K562 (cell line): ENCODE measurements around the gene PRR14L. TPM values are rescaled to one million over a fixed set of nuclear protein-coding genes. Genes with fewer than 3 reads are reported as not detected.

Experiments used
- CREB1 ChIP-seq, 2 experiments: sonication (generic) in 1 of 2; formaldehyde crosslinking in 1 of 2; IDR thresholded peaks; 2 replicates each; pipeline versions ENCODE4 v1.6.1 to v1.8.0; 2012 to 2022; ENCODE audit warnings: inconsistent platforms in 1 of 2, mild to moderate bottlenecking in 1 of 2, missing genetic modification reagents in 1 of 2, moderate library complexity in 1 of 2
- EP300 ChIP-seq: IDR thresholded peaks from 2 replicates; pipeline ENCODE4 v1.6.1; 2012; ENCODE audit warnings: low read length, improper control_type of control experiment
- HDAC3 ChIP-seq: fragments of 450-650 bp; IDR thresholded peaks from 2 replicates; pipeline ENCODE4 v1.6.1; 2018; ENCODE audit warnings: borderline replicate concordance, mild to moderate bottlenecking, moderate library complexity; ENCODE audit not compliant: partially characterized antibody
- NCOA1 ChIP-seq: fragments of 450-650 bp; IDR thresholded peaks from 2 replicates; pipeline ENCODE4 v1.6.1; 2016; ENCODE audit warnings: low read depth
- SMC3 ChIP-seq: conservative IDR thresholded peaks from 2 replicates; pipeline ENCODE4 v1.6.1; 2011; ENCODE audit warnings: low read depth, low read length, improper control_type of control experiment; ENCODE audit not compliant: insufficient read depth
- U2AF1 ChIP-seq: fragments of 200-400 bp; formaldehyde crosslinking; optimal IDR thresholded peaks from 2 replicates; pipeline ENCODE3; 2017; ENCODE audit warnings: mild to moderate bottlenecking, low read depth, low read length, moderate library complexity
- ZNF197 ChIP-seq: fragments of 200-800 bp; sonication (Bioruptor generic); IDR thresholded peaks from 2 replicates; pipeline ENCODE4 v1.6.1; 2016; ENCODE audit warnings: low read depth, missing genetic modification characterization, missing compliant biosample characterization
- ZNF24 ChIP-seq: fragments of 450-650 bp; IDR thresholded peaks from 2 replicates; pipeline ENCODE4 v1.6.1; 2016
- ZNF785 ChIP-seq: fragments of 250-450 bp; sonication (Bioruptor Pico); IDR thresholded peaks from 2 replicates; pipeline ENCODE4 v1.4.0; 2020; ENCODE audit warnings: mild to moderate bottlenecking
- polyA plus RNA-seq, 8 experiments: library from polyadenylated mRNA; depleted of rRNA in 4 of 8; stranded (reverse) in 5 of 8; unstranded in 3 of 8; fragments of >200 nt; fragmentation: Nextera tagmentation in 2 of 8; fragmentation: Illumina TruSeq in 1 of 8; extraction: Ambion mirVana in 2 of 8; extraction: Trizol in 1 of 8; gene quantifications; 2 replicates each; pipeline versions ENCODE4 v1.2.1 to v1.2.3, GENCODE V29; 2011 to 2014; ENCODE audit warnings: inconsistent platforms in 1 of 8, missing spikeins in 1 of 8
- total RNA-seq, 7 experiments: library from RNA; depleted of rRNA in 6 of 7; stranded (reverse); fragments of >200 nt in 6 of 7; fragmentation: Illumina TruSeq in 2 of 7; extraction: Trizol in 2 of 7; gene quantifications; 2 replicates each; pipeline versions ENCODE4 v1.2.1 to v1.2.3, GENCODE V29; 2011 to 2021; ENCODE audit warnings: low replicate concordance in 1 of 7
- TF ChIP-seq, protein P1 (sequence below), 2 experiments: fragments of 450-650 bp; IDR thresholded peaks; 2 replicates each; pipeline ENCODE4 v1.6.1; 2016; ENCODE audit warnings: mild to moderate bottlenecking in 2 of 2, borderline replicate concordance in 1 of 2, low read depth in 1 of 2, moderate library complexity in 1 of 2
- TF ChIP-seq, protein P2 (sequence below): fragments of 250-450 bp; sonication (Bioruptor Pico); IDR thresholded peaks from 2 replicates; pipeline ENCODE4 v1.4.0; 2020; ENCODE audit warnings: borderline replicate concordance
- TF ChIP-seq, protein P3 (sequence below): sonication (generic); formaldehyde crosslinking; IDR thresholded peaks from 2 replicates; pipeline ENCODE4 v1.8.0; 2023; ENCODE audit warnings: missing genetic modification reagents, mild to moderate bottlenecking, borderline replicate concordance

PRR14L gene
- total and polyA plus RNA-seq, 9 of the 15 experiments (the other 6 are each of a cell fraction or from before 2014, with no cell fraction given), result 2.8 to 36.3 (median 12.3) TPM

DNA sequence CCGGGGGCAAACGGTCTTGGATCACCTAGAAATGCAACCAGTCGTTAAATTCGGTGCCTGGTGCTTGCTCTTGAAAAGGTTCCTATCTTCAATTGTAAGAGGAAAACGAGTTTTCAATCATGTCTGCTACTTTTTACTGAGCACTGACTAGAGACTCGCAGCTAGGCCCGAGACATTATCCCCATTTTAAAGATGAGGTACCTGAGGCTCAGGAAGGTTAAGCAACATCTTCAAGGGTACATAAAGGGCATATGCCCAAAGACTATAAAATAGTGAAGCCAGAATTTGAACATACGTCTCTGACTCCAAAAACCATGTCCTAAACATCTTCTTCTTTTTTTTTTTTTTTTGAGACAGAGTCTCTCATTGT, 87.3 kb downstream of the PRR14L start (continued):
- TF ChIP-seq, protein P1, sequence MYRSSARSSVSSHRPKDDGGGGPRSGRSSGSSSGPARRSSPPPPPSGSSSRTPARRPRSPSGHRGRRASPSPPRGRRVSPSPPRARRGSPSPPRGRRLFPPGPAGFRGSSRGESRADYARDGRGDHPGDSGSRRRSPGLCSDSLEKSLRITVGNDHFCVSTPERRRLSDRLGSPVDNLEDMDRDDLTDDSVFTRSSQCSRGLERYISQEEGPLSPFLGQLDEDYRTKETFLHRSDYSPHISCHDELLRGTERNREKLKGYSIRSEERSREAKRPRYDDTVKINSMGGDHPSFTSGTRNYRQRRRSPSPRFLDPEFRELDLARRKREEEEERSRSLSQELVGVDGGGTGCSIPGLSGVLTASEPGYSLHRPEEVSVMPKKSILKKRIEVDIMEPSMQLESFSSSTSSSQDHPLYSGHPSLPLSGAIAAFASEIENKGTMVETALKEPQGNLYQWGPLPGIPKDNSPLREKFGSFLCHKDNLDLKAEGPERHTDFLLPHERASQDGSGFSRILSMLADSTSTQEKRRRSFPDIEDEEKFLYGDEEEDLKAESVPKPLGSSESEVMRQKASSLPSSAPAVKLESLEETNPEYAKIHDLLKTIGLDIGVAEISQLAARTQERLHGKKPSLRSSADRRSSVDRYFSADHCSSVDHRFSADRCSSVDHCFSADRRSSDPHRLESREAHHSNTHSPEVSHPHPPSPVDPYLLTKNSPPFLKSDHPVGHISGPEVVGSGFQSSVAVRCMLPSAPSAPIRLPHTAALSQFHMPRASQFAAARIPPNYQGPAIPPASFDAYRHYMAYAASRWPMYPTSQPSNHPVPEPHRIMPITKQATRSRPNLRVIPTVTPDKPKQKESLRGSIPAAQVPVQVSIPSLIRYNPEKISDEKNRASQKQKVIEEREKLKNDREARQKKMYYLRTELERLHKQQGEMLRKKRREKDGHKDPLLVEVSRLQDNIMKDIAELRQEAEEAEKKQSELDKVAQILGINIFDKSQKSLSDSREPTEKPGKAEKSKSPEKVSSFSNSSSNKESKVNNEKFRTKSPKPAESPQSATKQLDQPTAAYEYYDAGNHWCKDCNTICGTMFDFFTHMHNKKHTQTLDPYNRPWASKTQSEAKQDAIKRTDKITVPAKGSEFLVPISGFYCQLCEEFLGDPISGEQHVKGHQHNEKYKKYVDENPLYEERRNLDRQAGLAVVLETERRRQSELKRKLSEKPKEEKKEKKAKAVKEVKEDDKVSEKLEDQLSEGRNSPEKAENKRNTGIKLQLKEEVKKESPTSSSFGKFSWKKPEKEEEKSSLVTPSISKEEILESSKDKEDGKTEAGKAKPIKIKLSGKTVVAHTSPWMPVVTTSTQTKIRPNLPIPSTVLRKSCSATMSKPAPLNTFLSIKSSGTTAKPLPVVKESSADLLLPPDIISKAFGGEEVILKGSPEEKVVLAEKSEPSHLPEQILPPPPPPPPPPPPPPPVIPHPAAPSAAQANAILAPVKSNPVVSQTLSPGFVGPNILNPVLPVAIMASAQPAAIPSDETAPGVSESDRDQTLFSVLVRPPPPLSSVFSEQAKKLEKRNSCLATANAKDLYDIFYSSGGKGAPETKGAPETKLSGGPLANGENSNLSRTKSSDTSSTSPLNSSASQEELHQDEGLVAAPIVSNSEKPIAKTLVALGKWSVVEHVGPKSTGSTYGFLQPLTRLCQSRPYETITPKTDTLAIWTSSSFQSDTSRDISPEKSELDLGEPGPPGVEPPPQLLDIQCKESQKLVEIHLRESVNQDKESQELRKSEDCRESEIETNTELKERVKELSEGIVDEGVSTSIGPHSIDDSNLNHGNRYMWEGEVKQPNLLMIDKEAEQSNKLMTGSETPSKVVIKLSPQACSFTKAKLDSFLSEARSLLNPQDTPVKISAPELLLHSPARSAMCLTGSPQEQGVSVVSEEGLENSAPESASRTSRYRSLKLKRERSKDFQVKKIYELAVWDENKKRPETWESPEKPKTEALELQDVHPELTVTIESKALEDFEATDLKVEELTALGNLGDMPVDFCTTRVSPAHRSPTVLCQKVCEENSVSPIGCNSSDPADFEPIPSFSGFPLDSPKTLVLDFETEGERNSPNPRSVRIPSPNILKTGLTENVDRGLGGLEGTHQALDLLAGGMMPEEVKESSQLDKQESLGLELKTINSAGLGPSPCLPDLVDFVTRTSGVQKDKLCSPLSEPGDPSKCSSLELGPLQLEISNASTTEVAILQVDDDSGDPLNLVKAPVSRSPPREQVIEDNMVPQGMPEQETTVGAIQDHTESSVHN (IDR thresholded peaks at IDR 0.05; ENCODE audit: borderline replicate concordance in 1 of 2, low read depth in 1 of 2), result no peak
- TF ChIP-seq ZNF197 (CRISPR knock-in tag), result no peak
- no peak for TF ChIP-seq CREB1 (IDR thresholded peaks at IDR 0.05)
- TF ChIP-seq CREB1 (CRISPR knock-in tag; IDR thresholded peaks at IDR 0.05), result no peak
- TF ChIP-seq U2AF1, result no peak
- TF ChIP-seq EP300, result no peak
- TF ChIP-seq SMC3, result no peak
- no peak for TF ChIP-seq HDAC3
- no peak for TF ChIP-seq NCOA1
- TF ChIP-seq, protein P2, sequence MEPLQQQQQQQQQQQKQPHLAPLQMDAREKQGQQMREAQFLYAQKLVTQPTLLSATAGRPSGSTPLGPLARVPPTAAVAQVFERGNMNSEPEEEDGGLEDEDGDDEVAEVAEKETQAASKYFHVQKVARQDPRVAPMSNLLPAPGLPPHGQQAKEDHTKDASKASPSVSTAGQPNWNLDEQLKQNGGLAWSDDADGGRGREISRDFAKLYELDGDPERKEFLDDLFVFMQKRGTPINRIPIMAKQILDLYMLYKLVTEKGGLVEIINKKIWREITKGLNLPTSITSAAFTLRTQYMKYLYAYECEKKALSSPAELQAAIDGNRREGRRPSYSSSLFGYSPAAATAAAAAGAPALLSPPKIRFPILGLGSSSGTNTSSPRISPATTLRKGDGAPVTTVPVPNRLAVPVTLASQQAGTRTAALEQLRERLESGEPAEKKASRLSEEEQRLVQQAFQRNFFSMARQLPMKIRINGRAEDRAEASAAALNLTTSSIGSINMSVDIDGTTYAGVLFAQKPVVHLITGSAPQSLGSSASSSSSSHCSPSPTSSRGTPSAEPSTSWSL, result no peak
- TF ChIP-seq ZNF785, result no peak
- TF ChIP-seq, protein P3, sequence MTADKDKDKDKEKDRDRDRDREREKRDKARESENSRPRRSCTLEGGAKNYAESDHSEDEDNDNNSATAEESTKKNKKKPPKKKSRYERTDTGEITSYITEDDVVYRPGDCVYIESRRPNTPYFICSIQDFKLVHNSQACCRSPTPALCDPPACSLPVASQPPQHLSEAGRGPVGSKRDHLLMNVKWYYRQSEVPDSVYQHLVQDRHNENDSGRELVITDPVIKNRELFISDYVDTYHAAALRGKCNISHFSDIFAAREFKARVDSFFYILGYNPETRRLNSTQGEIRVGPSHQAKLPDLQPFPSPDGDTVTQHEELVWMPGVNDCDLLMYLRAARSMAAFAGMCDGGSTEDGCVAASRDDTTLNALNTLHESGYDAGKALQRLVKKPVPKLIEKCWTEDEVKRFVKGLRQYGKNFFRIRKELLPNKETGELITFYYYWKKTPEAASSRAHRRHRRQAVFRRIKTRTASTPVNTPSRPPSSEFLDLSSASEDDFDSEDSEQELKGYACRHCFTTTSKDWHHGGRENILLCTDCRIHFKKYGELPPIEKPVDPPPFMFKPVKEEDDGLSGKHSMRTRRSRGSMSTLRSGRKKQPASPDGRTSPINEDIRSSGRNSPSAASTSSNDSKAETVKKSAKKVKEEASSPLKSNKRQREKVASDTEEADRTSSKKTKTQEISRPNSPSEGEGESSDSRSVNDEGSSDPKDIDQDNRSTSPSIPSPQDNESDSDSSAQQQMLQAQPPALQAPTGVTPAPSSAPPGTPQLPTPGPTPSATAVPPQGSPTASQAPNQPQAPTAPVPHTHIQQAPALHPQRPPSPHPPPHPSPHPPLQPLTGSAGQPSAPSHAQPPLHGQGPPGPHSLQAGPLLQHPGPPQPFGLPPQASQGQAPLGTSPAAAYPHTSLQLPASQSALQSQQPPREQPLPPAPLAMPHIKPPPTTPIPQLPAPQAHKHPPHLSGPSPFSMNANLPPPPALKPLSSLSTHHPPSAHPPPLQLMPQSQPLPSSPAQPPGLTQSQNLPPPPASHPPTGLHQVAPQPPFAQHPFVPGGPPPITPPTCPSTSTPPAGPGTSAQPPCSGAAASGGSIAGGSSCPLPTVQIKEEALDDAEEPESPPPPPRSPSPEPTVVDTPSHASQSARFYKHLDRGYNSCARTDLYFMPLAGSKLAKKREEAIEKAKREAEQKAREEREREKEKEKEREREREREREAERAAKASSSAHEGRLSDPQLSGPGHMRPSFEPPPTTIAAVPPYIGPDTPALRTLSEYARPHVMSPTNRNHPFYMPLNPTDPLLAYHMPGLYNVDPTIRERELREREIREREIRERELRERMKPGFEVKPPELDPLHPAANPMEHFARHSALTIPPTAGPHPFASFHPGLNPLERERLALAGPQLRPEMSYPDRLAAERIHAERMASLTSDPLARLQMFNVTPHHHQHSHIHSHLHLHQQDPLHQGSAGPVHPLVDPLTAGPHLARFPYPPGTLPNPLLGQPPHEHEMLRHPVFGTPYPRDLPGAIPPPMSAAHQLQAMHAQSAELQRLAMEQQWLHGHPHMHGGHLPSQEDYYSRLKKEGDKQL (CRISPR knock-in tag), result no peak
- TF ChIP-seq ZNF24, result no peak
